Measurements from ENCODE around the gene CABP7. TPM values are rescaled to one million over a fixed set of nuclear protein-coding genes. Genes with fewer than 3 reads are reported as not detected.

Gene CABP7
- total RNA-seq, 4 donors from 2014 or later = 0.13 to 0.19 TPM; not detected in 2

DNA sequence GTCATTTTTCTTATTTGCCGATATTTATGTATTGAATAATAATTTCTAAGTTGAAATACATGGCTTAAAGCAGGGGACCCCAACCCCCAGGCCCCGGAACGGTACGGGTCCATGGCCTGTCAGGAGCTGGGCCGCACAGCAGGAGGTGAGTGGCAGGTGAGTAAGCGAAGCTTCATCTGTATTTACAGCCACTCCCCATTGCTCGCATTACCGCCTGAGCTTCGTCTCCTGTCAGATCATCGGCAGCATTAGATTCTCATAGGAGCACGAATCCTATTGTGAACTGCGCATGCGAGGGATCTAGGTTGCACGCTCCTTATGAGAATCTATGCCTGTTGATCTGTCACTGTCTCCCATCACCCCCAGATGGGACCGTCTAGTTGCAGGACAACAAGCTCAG is 42.5 kb downstream of the CABP7 start:
- ATAC-seq (ENCODE audit: low FRiP score) (no peak), DNase-seq (ENCODE audit: low spot score) (no peak)
- TF ChIP-seq, protein P1, sequence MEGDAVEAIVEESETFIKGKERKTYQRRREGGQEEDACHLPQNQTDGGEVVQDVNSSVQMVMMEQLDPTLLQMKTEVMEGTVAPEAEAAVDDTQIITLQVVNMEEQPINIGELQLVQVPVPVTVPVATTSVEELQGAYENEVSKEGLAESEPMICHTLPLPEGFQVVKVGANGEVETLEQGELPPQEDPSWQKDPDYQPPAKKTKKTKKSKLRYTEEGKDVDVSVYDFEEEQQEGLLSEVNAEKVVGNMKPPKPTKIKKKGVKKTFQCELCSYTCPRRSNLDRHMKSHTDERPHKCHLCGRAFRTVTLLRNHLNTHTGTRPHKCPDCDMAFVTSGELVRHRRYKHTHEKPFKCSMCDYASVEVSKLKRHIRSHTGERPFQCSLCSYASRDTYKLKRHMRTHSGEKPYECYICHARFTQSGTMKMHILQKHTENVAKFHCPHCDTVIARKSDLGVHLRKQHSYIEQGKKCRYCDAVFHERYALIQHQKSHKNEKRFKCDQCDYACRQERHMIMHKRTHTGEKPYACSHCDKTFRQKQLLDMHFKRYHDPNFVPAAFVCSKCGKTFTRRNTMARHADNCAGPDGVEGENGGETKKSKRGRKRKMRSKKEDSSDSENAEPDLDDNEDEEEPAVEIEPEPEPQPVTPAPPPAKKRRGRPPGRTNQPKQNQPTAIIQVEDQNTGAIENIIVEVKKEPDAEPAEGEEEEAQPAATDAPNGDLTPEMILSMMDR (IDR thresholded peaks at IDR 0.05) = no peak

DNA sequence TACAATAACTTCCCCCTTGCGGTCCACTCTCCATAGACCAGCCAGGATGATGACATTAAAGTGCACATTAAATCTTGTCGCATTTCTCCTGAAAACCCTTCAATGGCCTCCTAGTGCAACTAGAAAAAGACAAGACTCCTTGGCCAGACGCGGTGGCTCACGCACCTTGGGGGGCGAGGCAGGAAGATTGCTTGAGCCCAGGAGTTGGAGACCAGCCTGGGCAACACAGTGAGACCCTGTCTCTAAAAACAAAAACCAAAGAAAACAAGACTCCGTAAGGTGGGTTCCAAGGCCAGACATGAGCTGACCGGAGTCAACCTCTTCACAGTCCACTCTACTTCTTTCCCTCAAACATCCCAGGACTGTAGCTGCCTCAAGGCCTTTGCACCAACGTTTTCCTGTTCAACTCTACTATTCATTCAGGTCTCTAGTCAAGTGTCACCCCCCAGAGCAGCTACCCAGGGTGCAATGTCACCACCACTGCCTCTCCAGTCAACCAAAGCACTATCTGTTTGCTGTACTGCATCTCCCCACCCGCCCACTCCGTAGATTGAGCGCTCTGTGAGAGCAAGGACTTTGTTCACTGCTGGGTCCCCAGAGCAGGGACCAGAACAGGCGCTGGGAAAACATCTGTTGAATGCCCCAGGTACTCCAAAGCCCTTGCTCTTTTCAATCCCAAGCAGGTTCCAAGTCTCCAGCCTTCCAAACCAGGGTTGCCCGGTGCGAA is 46.3 kb downstream of the CABP7 start:
- TF ChIP-seq, protein P1 (IDR thresholded peaks at IDR 0.05) = no peak
- peak; percentile 3 for ATAC-seq (ENCODE audit: low FRiP score)

DNA sequence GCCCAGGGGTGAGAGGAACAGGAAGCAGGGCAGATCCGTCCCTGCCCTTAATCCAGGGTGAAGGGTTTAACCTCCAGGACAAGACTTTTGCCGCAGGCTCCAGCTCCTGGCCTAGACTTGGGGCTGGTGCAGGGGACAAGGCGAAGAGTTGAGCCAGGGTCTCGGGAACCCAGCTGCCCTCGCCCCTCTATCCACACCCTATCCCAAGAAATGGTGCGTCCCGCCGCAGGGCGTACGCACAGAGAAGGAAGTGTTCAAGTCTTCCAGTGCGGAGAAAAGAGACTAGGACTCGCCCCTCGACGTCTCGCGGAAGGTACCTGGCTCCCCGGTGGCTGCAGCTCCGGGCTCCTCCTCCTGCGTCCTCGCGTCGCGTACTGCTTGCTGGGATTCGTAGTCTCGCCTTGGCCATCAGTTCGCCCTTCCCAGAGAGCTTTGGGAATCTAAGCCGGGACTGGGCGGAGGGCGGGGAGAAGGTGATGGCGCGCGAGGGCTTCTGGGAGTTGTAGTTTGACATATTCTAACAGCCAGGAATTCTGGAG is 46.9 kb downstream of the CABP7 start, which contains the start of gene ZMAT5:
TSS of gene ZMAT5 (minus strand) at position 376 of the 539 bp plus-strand sequence. CDS start 18,463 bp downstream, outside the sequence.
- DNase-seq (ENCODE audit: low spot score) (peak; percentile 69), ATAC-seq (ENCODE audit: low FRiP score) (peak; percentile 98)
- TF ChIP-seq, protein P1 (IDR thresholded peaks at IDR 0.05) = no peak

More for the DNA sequence above, 46.3 kb downstream of the CABP7 start:
- no peak for DNase-seq (ENCODE audit: low spot score)

DNA sequence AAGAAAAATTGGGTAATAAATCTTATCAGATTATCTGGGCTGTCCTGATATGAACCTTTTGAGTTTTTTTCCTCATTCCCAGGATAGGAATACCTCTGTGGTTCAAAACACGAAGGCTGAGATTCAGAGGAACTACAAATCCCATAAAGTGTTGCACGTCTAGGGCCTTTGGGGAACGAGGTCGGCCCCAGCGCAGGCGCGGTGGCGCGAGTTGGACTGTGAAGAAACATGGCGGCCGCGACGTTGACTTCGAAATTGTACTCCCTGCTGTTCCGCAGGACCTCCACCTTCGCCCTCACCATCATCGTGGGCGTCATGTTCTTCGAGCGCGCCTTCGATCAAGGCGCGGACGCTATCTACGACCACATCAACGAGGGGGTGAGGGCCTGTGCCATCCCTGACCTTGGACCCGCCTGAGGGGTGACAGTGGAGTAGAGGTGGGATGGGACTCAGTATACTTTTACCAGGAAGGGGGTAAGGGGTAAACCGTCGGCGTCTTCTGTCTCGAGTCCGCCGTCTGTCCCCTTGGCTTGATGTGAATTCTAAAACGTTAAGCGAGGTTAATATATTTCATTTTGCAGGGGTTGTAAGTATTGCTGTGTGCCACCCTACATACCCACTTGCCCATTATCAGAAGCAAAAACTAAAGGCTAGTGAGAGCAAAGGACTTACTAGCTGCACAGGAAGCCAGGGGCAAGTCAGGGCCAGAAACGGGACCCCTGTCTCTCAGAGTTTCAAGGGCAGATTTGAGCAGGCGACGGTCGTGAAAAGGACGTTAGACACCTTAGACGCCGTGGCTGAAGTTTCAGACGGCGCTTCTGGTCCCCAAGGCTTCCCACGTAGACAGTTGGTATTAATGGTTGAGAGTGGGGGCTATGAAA is 47.6 kb downstream of the CABP7 start, which contains the start of gene UQCR10:
TSS of gene UQCR10 (plus strand) at position 199 of the 881 bp plus-strand sequence. CDS start at position 229, 30 bp downstream.
- TF ChIP-seq, protein P1 (IDR thresholded peaks at IDR 0.05) = no peak
- ATAC-seq (ENCODE audit: low FRiP score) (peak; percentile 91), DNase-seq (ENCODE audit: low spot score) (peak; percentile 87)

DNA sequence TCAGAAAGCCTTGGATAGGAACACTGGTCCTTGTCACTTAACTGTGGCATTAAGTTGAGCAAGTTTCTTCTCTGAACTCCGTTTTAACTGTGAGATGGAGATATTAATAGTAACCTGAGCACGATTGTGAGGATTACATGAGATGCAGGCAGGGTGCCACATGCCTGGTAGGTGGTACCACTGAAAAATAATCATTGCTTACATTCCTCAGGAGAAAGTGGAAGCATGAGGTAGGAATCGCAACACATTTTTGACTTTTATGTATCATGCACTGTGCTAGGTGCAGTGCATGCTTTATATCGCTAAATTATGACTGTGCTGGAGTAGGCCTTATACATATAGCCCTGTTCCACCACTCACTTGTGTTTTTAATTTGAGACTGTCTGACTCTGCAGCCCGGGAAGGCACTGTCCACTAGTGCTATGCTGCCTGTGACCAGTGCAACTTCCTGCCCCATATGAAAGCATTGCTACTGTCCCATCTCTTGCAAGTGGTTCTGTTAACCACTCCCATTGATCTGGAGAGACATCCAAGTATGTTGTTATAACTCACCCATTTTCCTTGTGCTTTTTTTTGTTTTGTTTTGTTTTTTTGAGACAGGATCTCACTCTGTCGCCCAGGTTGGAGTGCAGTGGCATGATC is 48.4 kb downstream of the CABP7 start:
- DNase-seq (ENCODE audit: low spot score) (no peak), ATAC-seq (ENCODE audit: low FRiP score) (no peak)
- TF ChIP-seq, protein P1 (IDR thresholded peaks at IDR 0.05) = no peak

DNA sequence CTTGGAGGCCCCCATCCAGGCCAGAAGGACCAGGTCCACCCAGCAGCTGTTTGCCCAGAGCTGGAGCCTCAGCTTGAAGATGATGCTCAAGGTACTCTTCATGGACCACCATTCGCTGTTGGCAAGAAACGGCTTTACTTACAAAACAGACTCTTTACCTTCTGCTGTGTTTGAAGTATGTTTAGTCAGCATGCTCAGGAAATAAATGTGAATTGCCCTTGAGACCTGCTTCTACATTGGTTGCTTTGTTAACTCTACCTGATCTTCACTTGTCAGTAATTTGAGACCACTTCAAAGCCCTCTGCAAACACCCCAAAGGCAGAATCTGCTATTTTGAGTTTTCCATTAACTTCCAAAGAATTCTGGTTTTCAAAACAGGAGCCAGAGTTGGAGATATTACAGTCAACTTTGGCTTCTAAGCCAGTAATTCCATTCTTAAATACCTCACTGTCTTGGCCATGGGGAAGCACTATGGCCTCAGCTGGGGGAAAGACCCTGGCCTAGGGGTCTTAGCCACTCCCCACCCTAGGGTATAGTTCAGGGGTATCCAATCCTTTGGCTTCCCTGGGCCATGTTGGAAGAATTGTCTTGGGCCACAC is 50.0 kb downstream of the CABP7 start:
- ATAC-seq (ENCODE audit: low FRiP score) (no peak), DNase-seq (ENCODE audit: low spot score) (no peak)
- TF ChIP-seq, protein P1 (IDR thresholded peaks at IDR 0.05) = no peak
